SH-SY5Y (cell line): Measurements from ENCODE around the gene CAMTA1.

Experiments used
- GATA2 ChIP-seq: IDR thresholded peaks from 2 replicates; pipeline ENCODE4 v1.6.1; 2011; ENCODE audit warnings: mild to moderate bottlenecking, low read depth, low read length
- GATA3 ChIP-seq: IDR thresholded peaks from 2 replicates; pipeline ENCODE4 v1.6.1; 2011; ENCODE audit warnings: low read depth, mild to moderate bottlenecking, low read length, moderate library complexity

CAMTA1 gene

DNA sequence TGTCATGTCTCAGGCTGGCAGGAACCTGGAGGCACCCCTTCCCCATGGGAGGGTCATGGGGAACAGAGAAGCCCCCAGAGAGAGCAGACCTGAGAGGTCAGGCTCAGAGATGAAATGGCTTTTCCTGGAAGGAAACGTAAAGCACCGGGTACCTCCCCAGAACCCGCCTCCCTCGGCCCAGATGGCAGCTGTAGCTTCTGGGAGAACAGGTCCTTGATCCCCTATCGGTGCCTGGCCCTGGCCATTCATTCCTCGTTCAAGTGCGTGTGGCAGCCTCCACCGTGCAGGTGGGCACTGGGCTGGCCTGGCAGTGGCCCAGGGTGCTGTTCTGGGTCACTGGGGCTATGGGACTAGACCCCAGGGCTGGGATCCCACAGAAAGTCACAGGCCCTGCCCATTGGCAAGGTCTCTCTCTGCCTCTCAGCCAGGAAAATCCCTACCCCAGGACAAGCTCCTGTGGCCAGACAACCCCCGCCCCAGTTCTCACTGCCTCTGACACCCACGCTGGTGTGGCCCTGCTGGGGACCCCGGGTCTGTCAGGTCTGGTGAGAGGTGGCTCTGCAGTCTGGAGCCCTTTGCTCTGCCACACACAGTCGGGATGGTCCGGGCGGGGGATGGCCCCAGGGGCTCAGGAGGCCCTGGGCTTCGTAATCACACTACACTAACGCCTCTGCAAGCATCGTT is 802.7 kb downstream of the CAMTA1 start:
- TF ChIP-seq GATA3 (no peak), GATA2 (no peak; the same call in 1 of the 2 replicates)

DNA sequence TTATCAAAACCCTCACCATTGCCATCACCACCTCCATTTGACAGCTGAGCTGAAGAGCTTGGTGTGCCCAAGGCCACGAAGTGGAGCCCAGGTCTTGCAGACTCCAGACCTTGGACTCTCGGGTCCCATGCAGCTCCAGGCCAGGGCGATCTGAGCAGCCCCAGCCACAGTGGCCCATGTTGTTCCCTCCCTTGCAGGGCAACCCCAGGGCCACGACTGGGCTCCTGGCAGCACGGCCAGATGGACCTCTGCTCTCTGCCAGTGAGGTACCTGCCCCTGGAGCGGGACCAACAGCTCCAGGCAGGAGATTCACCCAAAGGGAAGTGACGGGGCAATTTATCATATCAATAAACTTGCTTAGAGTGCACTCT is 803.2 kb downstream of the CAMTA1 start:
- no peak for TF ChIP-seq GATA2
- TF ChIP-seq GATA3 = no peak

DNA sequence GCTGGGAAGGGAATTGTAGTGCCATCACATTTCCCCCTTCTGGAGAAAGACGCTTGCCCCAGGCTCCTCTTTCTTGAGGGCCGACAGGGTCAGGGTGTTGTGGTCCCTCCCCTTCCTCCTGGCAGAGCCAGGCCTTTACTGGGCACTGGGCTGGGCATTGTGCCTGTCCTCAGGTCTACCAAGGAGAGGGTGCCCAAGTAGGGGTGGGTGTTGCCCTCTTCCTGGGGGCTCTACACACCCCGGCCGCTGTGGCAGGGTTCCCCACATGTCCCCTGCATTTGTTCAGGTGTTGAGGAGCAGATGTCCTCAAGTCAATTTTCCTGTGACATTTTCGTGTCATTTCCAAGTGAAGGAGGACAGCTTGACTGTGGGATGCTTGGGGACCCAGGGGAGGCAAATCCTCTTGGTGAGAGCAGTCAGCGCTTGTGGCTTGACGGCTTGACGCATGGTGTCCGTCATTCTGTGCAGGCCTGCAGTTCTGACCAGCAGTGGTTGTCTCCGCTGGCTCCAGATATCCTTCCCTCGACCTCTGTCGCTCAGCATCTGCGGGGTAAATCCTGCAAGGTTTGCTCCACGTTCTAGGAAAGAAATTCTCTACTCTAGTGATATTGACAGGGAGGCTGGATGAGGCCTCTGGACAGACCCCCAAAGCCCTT is 804.0 kb downstream of the CAMTA1 start:
- TF ChIP-seq GATA2 (no peak), GATA3 (no peak)

DNA sequence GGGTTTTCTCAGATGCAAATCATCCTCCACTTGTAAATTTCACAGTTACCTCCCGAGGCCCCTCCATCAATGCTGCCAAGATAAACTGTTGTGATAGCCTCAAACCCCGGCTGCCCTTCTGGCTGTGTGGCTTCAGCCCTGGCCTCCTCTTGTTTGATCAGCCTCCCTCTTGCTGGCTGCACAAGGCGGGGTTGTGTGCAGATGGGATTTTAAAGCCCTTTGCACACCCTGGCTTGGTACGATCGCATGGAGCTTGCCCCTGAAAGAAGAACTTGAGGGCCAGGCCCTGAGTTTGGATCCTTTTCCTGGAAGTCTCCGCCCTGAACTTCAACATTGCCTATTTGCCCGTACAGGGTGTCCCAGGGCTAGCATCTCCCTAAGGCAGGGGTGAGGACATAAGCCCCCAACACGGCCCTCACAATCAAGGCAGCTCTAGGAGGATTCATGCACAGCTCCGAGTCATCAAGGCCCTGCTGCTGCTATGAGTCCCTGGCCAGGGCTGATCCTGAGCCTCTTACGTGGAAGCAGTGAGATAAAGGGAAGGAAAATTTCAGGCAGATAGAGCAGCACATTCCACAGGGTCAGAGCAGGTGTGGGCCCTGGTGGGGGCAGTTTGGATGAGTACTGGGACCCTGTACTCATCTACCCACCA is 804.6 kb downstream of the CAMTA1 start:
- TF ChIP-seq GATA2 (no peak), GATA3 (no peak)

DNA sequence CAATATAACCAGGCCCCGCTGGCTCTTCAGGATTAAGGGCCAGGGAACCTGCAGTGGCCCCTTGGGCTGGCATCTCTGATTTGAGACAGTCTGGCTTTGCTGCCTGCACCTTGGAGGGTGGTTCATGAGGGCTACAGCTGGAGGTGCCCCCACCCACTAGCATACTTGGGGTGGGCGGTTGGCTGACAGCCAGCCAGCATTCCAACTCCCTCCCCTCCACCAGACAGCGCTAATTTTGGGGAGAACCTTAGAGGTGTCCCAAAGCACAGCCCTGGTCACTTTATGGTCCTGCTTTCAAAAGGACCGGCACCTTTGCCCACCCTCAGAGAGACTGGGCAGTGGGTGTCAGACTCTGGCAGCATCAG is 805.2 kb downstream of the CAMTA1 start:
- TF ChIP-seq GATA3 = no peak
- TF ChIP-seq GATA2 = no peak

DNA sequence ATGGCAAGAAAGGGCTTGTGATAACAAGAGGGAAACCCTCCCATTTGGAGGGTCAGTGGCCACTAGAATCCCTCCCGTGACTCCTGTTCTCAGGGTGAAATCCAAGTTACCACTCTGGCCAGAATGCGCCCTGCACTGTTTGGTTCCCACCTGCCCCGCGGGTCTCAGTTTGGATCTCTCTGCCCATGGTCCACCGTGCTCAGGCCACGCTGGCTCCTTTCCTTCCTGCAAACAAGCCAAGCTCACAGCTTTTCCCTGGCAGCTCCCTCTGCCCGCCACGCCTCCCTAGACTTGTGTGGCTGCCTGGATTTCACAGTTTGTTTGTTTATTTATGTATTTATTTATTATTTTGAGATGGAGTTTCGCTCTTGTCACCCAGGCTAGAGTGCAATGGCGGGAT is 806.3 kb downstream of the CAMTA1 start:
- no peak for TF ChIP-seq GATA2
- no peak for TF ChIP-seq GATA3

DNA sequence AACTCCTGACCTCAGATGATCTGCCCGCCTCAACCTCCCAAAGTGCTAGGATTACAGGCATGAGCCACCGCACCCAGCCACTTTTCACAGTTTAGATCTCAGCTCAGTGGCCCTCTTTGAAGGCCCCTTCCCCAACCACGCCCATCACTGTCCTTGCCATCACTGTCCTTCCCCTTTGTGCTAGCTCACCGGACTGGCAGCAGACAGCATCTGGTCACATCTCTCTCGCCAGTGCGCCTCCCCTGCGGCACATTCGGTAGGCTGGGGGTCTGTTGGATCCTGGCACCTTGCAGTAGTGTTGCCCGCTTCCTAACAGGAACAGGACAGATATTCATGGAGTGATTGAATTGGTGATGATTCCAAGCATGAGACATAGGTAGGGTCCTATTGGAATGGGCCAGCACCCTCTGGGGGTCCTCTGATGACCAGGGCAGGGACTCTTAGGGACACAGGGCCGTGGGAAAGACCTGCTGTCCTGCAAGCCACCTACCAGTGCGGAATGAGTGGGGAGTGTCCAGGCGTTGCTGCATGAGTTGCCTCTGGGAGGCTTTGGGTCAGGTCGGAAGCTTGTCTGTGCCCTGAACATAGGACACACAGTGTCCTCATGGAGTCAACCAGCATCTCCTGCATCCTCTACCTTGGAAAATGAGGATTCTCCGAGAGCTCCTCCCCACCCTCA is 807.0 kb downstream of the CAMTA1 start:
- TF ChIP-seq GATA2 (no peak), GATA3 (no peak)

DNA sequence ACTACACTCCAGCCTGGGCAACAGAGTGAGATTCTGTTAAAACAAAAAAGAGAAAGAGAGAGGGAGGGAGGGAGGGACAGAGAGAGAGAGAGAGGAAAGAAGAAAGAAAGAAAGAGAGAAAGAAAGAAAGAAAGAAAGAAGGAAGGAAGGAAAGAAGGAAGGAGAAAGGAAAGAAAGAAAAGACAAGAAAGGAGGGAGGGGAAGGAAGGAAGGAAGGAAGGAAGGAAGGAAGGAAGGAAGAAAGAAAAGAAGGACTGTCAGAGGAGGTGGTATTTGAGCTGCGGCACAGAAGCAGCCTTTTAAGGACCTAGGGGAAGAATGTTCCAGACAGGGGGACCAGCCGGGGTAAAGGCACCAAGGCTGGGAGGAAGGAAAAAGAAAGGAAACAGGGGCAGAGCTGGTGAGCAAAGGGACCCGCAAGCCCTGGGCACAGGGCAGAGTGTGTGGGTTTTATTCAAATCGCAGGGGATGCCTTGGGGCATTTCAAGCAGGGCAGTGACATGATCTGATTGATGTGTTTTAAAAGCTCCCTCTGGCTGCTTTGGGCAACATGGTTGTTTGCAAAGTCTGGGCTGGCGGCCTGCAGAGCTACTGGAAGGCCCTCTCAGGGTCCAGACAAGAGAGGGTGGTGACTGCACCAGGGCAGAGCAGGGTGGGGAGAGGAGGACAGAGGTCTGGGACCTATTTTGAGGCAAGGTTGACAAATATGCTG is 808.9 kb downstream of the CAMTA1 start:
- no peak for TF ChIP-seq GATA2

DNA sequence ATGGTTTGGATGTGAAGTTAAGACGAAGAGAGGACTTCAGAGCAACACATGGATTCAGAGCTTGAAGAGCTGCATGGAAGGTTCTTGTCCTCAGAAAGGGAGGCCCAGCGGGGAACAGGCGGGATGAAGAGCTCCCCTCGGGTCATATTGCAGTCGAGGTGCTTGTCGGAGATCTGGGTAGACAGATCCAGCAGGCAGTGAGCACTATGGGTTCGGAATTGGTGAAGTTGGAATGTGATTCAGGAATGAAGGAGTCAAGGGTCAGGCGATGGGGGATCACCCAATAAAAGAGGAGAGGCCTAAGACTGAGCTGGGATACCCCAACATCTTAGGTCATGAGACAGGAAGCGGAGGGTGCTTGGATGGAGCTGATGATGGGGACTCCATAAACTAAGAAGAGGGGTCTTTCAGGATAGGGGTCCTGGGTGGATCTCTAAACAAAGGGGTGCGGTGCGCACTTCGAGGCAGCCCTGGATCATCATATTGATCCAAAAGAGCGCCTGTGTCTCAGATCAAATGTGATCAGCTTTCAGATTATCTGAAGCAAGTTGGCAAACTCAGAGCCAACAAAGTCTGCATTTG is 809.6 kb downstream of the CAMTA1 start:
- TF ChIP-seq GATA3 = no peak
- no peak for TF ChIP-seq GATA2

DNA sequence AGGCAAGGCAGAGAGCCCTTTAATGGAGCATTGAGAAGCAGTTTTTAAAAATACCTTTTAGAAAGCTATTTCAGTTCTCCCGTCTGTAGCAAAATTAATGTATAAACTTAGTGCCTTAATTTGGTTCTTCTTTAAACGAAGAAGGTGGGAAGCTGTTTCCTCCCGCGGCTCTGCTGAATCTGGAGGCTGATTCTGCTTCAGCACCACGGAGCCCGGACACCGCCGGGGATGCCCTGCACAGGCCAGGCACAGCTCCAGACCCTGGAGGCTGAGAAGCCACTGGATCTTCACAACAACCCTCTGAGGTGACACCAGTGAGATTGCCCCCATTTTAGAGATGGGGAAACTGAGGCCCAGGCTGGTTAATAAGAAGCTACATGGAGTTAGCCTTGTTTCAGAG is 810.1 kb downstream of the CAMTA1 start:
- TF ChIP-seq GATA2 (no peak), GATA3 (no peak)

DNA sequence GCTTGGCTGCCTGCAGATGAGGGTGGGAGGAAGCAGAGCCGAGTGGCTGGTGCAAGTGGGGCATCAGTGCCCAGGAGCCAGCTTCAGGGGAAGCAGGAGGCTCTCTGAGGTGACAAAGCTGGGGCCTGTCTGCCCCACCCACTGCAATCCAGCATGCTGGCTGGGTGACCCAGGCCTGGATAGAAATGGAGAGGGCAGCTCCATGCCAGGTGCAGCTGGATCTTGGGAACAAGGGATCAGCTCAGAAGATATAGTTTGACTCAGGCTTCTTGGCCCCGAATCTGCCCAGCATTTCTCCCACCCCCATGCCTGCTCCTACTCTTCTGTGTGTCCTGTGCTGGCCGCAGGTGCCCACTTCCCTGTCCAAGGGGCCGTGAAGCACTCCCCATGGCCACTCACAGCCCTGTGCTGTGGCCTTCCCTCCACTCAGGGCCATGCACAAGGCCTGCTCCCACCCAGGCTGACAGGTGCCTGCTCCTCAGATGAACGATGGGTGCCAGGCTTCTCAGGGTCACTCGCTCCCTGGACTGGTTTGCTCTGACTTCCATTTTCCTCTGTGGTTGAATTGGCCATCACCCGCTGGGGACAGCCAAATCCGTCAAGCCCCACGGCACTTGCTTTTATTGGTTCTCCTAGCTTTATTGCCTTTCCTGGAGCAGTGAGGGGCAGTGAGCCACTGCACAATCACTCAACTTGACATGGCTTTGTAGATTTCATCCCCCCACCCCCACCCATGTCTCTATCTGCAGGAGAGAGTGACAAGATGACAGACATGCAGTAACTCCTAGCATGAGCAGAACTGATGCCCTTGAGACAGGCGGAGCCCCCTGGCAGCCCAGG is 811.1 kb downstream of the CAMTA1 start:
- TF ChIP-seq GATA2 (no peak), GATA3 (no peak)

DNA sequence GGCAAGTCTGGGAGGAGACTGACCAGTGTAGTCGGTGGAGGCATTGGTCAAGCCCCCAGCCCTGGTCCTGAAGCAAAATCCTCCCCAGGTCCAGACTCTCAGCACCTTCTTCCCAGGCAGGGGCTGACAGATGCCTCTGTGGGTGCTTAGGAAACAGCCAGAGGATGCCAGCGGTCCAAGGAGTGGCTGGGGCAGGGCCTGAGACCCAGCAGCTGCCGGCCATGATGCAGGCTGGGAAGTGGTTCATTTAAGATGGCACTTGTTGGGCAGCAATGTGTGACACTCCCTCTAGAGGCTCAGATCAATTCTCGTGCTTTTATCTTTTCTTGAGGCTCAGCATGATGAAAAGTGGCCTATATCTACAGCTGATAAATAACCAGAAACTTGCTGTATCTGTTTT is 820.8 kb downstream of the CAMTA1 start:
- TF ChIP-seq GATA3 (no peak), GATA2 (no peak)

DNA sequence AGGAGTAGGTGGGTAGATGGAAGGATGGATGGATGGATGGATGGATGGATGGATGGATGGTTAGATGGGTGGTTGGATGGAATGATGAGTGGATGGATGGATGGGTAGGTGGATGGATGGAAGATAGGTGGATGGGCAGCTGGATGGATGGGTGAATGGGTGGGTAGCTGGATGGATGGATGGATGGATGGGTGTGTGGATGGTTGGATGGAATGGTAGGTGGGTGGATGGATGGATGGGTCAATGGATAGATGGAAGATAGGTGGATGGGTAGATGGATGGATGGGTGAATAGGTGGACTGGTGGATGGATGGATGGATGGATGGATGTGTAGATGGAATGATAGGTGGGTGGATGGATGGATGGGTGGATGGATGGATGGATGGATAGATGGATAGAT is 821.8 kb downstream of the CAMTA1 start:
- TF ChIP-seq GATA2 (no peak), GATA3 (no peak)
